NCI-H146 treated with DMSO at 0.1 percent for 48 hours (cell line): ENCODE measurements around the gene COL5A1.

Experiments
- DNase-seq: peaks from one replicate; lab custom pipeline; 2025; ENCODE audit not compliant: unreplicated experiment; lab: John Stamatoyannopoulos, UW

Gene COL5A1

GRCh38 chr9:134869554-134870300 is 228.1 kb downstream of the COL5A1 start:
- no peak for DNase-seq

GRCh38 chr9:134870301-134870694 is 228.7 kb downstream of the COL5A1 start:
- DNase-seq: no peak

GRCh38 chr9:134870746-134871662 is 229.4 kb downstream of the COL5A1 start:
- no peak for DNase-seq

GRCh38 chr9:134871697-134872340 is 230.2 kb downstream of the COL5A1 start:
- no peak for DNase-seq

- no peak for DNase-seq
Observed at GRCh38 chr9:134872482-134873231, 231.1 kb downstream of the COL5A1 start.

- DNase-seq: no peak
Observed at GRCh38 chr9:134875371-134875770, 233.8 kb downstream of the COL5A1 start.

GRCh38 chr9:134877541-134877940 is 235.9 kb downstream of the COL5A1 start:
- no peak for DNase-seq

- no peak for DNase-seq
Observed at GRCh38 chr9:134879664-134880483, 238.3 kb downstream of the COL5A1 start.

- DNase-seq: no peak
Observed at GRCh38 chr9:134880484-134881312, 239.1 kb downstream of the COL5A1 start, which contains the start of gene FCN2. TSS of gene FCN2 (plus strand) at chr9:134880810. CDS start at chr9:134880822, 12 bp downstream.

GRCh38 chr9:134881313-134881670 is 239.7 kb downstream of the COL5A1 start:
- DNase-seq: no peak

GRCh38 chr9:134882204-134882785 is 240.7 kb downstream of the COL5A1 start:
- no peak for DNase-seq

GRCh38 chr9:134883040-134883782 is 241.6 kb downstream of the COL5A1 start:
- DNase-seq: no peak

- DNase-seq: no peak
Observed at GRCh38 chr9:134884492-134884891, 242.9 kb downstream of the COL5A1 start.

- no peak for DNase-seq
Observed at GRCh38 chr9:134885001-134885678, 243.5 kb downstream of the COL5A1 start.

- no peak for DNase-seq
Observed at GRCh38 chr9:134885679-134886412, 244.2 kb downstream of the COL5A1 start.

GRCh38 chr9:134886413-134886913 is 244.9 kb downstream of the COL5A1 start:
- no peak for DNase-seq

GRCh38 chr9:134887219-134887618 is 245.6 kb downstream of the COL5A1 start:
- DNase-seq: no peak
